A549 (cell line): Measurements from ENCODE around the gene THEM4.

Source experiments
- CBX8 ChIP-seq: fragments of 200-600 bp; sonication (generic); IDR thresholded peaks from 2 replicates; pipeline ENCODE4 v1.6.1; 2016
- MAFK ChIP-seq: fragments of 450-650 bp; IDR thresholded peaks from 2 replicates; pipeline ENCODE4 v1.6.1; 2014; ENCODE audit not compliant: partially characterized antibody
- MAX ChIP-seq: IDR thresholded peaks from 2 replicates; pipeline ENCODE4 v1.6.1; 2012
- POLR2AphosphoS2 ChIP-seq: conservative IDR thresholded peaks from 2 replicates; pipeline ENCODE4 v1.6.1; 2012; ENCODE audit warnings: low read length, improper control_type of control experiment, inconsistent platforms
- RAD21 ChIP-seq, 2 experiments: fragments of >200 bp in 1 of 2; sonication (Bioruptor Twin) in 1 of 2; formaldehyde crosslinking in 1 of 2; IDR thresholded peaks in 1 of 2; conservative IDR thresholded peaks in 1 of 2; 2 replicates in 1 of 2; 3 replicates in 1 of 2; pipeline ENCODE4 v1.6.1; 2012 to 2018; ENCODE audit warnings: inconsistent platforms in 1 of 2
- RNF2 ChIP-seq: fragments of 200-600 bp; sonication (generic); IDR thresholded peaks from 2 replicates; pipeline ENCODE4 v1.6.1; 2016; ENCODE audit warnings: low read depth, mild to moderate bottlenecking, antibody characterized with exemption, moderate library complexity, borderline replicate concordance
- SMC3 ChIP-seq: fragments of >200 bp; sonication (Bioruptor Twin); formaldehyde crosslinking; IDR thresholded peaks from 3 replicates; pipeline ENCODE4 v1.6.1; 2018; ENCODE audit warnings: inconsistent platforms
- TF ChIP-seq, protein P1 (sequence below): fragments of >200 bp; sonication (Bioruptor Twin); formaldehyde crosslinking; IDR thresholded peaks from 3 replicates; pipeline ENCODE4 v1.5.1; 2016

GRCh38 chr1:151881479-151881878 is 27.8 kb downstream of the THEM4 start:
- TF ChIP-seq MAX (no peak), RNF2 (no peak), SMC3 (no peak), RAD21 (conservative IDR thresholded peaks at IDR 0.05 in 1 of 2, IDR thresholded peaks at IDR 0.05 in 1 of 2) (no peak), MAFK (no peak), CBX8 (no peak), POLR2AphosphoS2 (no peak)
- TF ChIP-seq, protein P1, sequence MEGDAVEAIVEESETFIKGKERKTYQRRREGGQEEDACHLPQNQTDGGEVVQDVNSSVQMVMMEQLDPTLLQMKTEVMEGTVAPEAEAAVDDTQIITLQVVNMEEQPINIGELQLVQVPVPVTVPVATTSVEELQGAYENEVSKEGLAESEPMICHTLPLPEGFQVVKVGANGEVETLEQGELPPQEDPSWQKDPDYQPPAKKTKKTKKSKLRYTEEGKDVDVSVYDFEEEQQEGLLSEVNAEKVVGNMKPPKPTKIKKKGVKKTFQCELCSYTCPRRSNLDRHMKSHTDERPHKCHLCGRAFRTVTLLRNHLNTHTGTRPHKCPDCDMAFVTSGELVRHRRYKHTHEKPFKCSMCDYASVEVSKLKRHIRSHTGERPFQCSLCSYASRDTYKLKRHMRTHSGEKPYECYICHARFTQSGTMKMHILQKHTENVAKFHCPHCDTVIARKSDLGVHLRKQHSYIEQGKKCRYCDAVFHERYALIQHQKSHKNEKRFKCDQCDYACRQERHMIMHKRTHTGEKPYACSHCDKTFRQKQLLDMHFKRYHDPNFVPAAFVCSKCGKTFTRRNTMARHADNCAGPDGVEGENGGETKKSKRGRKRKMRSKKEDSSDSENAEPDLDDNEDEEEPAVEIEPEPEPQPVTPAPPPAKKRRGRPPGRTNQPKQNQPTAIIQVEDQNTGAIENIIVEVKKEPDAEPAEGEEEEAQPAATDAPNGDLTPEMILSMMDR, result no peak
